ENCODE results near the gene ELL.
A peak's percentile ranks its signal among the peaks of the same experiment; 100 is the strongest.

Gene ELL

DNA sequence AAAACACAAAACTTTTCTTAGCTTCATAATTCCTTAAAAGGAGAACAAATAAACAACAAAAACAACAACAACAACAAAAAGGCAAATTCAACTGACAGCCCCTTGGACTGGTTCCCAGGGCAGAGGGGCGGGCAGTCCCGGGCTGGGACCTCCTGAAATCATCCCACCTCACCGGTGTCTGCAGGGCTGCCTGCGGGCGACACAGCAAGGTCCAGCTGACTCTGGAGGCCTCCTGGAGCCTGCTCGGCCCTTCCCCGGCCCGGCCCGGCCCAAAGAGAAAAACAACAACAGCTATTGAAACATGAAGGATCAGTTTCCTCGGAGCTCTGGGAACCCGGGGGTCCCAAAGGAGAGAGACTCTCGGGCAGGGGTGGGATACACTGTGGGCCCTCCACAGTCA, 78.9 kb downstream of the ELL start:
- H3K27ac ChIP-seq (ENCODE audit: low read depth, low read length): no peak overlapping the region
- H3K4me3 ChIP-seq (ENCODE audit: low read depth, low read length): no peak overlapping the region

DNA sequence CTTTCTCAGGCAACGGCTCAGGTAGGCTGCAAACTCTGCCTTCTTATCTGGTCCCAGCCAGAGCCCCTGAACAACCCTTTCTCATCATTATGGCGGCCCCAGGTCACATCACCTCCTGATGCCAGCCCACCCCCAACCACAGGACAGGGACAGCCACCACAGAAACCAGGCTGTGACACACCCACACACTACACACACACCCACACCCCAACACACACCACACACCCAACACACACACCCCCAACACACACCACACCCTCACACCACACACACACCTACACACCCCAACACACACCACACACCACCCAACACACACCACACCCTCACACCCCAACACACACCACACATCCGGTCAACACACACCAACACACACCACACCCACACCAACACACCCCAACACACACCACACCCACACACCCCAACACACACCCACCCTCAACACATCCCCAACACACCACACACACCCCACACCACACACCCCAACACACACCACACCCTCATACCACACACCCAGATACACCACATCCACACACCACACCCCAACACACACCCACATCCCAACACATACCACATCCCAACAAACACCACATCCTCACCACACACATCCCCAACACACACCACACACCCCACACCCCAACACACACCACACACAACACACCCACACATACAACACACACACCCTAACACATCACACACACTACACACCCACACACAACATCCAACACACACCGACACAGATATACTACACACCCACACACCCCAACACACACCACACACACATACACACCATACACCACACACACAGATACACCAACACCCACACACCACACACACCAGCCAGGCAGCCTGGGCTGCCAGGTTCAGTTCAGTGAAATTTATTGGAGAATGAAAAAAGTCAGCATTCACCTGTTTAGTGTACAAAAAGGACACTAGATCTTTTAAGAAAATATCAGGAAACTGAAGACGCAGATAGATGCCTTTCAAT, 79.8 kb downstream of the ELL start:
- no peak overlapping the region for H3K9ac ChIP-seq (ENCODE audit: low read length)
- peaks cover 28% of the 10 kb centered on the region for H3K36me3 ChIP-seq (ENCODE audit: control insufficient read depth, insufficient read depth, low read length)
- H3K27ac ChIP-seq (ENCODE audit: low read depth, low read length): no peak overlapping the region
- H3K4me1 ChIP-seq (ENCODE audit: control insufficient read depth, insufficient read depth, low read length): peaks cover 22% of the 10 kb centered on the region
- H3K4me3 ChIP-seq (ENCODE audit: low read depth, low read length): no peak overlapping the region
- H3K9me3 ChIP-seq (ENCODE audit: control insufficient read depth, insufficient read depth, low read depth, low read length): no peaks in the 10 kb centered on the region
- H3K27me3 ChIP-seq (ENCODE audit: control insufficient read depth, insufficient read depth, low read length): no peaks in the 10 kb centered on the region

More for the DNA sequence above, 78.9 kb downstream of the ELL start:
- peaks cover 22% of the 10 kb centered on the region for H3K4me1 ChIP-seq (ENCODE audit: control insufficient read depth, insufficient read depth, low read length)
- H3K36me3 ChIP-seq (ENCODE audit: control insufficient read depth, insufficient read depth, low read length): peaks cover 31% of the 10 kb centered on the region
- no peak overlapping the region for H3K9ac ChIP-seq (ENCODE audit: low read length)
- no peaks in the 10 kb centered on the region for H3K27me3 ChIP-seq (ENCODE audit: control insufficient read depth, insufficient read depth, low read length)
- H3K9me3 ChIP-seq (ENCODE audit: control insufficient read depth, insufficient read depth, low read depth, low read length): no peaks in the 10 kb centered on the region

DNA sequence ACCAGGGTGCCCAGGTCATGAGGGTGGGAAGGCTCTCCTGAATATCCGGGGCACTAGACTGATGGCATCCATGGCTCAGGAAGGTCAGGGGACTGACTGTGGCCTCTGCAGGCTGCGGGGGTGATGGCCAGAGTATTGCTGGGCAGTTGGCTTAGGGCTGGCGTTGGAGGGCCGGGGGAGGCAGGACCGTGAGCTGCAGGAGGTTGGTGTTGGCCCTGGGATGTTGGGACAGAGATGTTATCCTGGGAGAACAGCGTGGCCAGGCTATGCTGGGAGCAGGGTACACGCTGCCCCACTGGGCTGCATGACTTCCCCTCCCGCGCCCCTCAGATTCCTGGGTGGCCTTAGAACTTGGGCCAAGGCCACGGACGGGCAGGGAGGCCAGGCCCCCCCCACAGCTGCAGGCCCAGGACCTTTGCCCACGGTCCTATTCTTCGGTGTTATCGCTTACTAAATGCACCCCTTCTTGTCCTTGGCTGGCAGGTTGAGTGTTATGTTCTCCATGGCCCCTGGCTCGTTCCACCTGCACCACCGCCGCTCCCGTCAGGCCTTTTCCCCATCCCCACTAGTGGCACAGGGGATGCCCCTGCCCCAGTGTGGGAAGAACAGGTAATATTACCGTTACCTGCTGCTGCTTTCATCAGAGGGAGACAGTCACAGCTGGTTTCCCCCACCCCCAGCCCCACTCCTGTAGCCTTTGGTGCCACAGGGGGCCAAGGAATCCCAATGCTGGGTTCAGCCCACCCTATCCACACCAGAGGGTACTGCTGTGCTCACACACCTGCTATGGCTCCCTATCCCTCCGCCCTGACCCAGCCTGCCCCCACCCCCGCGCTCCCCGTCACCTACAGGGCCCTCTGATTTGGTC, 80.7 kb downstream of the ELL start:
- Histone ChIP-seq H3K9ac (ENCODE audit: low read length) (no peak overlapping the region), H3K27ac (ENCODE audit: low read depth, low read length) (no peak overlapping the region), H3K36me3 (ENCODE audit: control insufficient read depth, insufficient read depth, low read length) (peaks cover 22% of the 10 kb centered on the region)

DNA sequence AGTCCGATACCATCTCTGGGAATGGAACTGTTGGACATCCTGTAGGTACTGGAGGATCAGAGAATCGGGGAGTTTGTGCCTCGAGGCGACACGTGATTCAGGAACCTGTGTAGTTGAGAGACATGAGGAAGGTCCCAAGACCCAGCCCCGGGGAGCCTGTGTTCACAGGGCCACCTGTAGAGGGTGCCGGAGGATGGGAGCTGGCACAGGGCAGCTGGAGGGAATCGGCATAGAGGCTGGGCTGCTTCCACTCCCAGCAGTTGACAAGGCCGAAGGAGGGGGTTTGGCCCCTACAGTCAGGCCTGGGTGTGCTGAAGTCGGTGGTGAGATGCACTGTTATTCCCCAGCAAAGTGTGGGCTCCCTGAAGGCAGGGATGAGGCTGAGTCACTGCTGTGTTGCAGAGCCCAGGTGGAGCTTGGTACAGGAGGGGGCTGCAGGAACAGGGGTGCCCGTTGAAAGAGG, 81.4 kb downstream of the ELL start:
- no peaks in the 10 kb centered on the region for H3K27me3 ChIP-seq (ENCODE audit: control insufficient read depth, insufficient read depth, low read length)
- no peaks in the 10 kb centered on the region for H3K9me3 ChIP-seq (ENCODE audit: control insufficient read depth, insufficient read depth, low read depth, low read length)
- no peak overlapping the region for H3K27ac ChIP-seq (ENCODE audit: low read depth, low read length)
- H3K9ac ChIP-seq (ENCODE audit: low read length): no peak overlapping the region
- peaks cover 28% of the 10 kb centered on the region for H3K4me1 ChIP-seq (ENCODE audit: control insufficient read depth, insufficient read depth, low read length)
- no peak overlapping the region for H3K4me3 ChIP-seq (ENCODE audit: low read depth, low read length)
- H3K36me3 ChIP-seq (ENCODE audit: control insufficient read depth, insufficient read depth, low read length): peaks cover 22% of the 10 kb centered on the region

More for the DNA sequence above, 80.7 kb downstream of the ELL start:
- Histone ChIP-seq H3K4me1 (ENCODE audit: control insufficient read depth, insufficient read depth, low read length) (peaks cover 27% of the 10 kb centered on the region), H3K4me3 (ENCODE audit: low read depth, low read length) (no peak overlapping the region), H3K9me3 (ENCODE audit: control insufficient read depth, insufficient read depth, low read depth, low read length) (no peaks in the 10 kb centered on the region), H3K27me3 (ENCODE audit: control insufficient read depth, insufficient read depth, low read length) (no peaks in the 10 kb centered on the region)

DNA sequence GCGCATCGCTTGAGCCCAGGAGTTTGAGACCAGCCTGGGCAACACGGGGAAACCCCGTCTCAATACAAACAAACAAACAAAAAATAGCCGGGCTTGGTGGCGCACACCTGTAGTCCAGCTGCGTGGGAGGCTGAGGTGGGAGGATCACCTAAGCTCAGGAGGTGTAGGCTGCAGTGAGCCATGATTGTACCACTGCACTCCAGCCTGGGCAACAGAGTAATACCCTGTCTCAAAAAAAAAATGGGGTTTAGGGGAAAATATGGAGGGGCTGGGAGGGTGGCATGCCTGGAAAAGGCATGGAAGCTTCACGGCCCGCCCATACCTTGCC, 82.0 kb downstream of the ELL start:
- Histone ChIP-seq H3K4me1 (ENCODE audit: control insufficient read depth, insufficient read depth, low read length) (peaks cover 28% of the 10 kb centered on the region), H3K27ac (ENCODE audit: low read depth, low read length) (no peak overlapping the region), H3K36me3 (ENCODE audit: control insufficient read depth, insufficient read depth, low read length) (peaks cover 26% of the 10 kb centered on the region), H3K4me3 (ENCODE audit: low read depth, low read length) (no peak overlapping the region), H3K27me3 (ENCODE audit: control insufficient read depth, insufficient read depth, low read length) (no peaks in the 10 kb centered on the region), H3K9me3 (ENCODE audit: control insufficient read depth, insufficient read depth, low read depth, low read length) (no peaks in the 10 kb centered on the region), H3K9ac (ENCODE audit: low read length) (peak overlapping the region; percentile 27)

DNA sequence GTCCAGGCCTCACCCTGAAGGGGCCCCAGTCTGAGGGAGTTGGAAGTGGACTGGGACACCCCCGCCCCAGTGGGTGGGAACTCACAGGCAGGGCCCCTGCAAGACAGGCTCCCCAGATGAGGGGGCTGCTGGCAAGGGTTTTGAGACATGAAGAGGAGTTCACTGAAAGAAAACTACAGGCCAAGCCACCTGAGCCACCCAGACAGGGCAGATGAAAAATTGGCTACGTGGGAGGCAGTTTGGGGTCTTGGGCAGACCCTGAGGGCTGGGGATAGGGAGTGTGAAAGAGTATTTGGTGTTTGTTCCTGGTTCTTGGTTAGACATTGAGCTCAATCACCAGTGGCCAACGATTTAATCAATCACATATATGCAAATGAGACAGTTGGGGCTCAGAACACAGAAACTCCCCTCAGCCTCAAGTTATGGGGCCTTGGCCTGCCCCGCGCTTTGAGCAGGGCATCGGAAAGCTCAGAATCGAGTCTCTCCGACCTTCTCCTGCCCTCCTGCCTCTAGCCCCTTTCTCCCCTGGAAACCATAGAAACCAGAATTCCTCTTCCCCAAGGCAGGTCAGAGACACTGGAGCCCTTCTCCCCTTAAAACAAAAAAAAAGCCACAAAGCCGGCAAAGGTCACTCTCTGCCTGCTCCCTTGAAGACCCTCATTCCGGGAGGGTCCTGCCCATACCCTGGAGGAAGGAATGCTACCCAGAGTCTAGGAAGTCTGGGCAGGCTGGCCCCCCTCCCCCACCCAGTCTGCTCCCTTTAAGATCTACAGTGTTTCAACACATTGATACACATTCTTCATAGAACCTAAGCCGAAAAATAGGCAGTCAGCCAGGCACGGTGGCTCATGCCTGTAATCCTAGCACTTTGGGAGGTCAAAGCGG, 82.6 kb downstream of the ELL start:
- Histone ChIP-seq H3K4me3 (ENCODE audit: low read depth, low read length) (peak overlapping the region; percentile 88; the same call in 1 of the 2 replicates), H3K27ac (ENCODE audit: low read depth, low read length) (peak overlapping the region; percentile 40; the same call in 1 of the 2 replicates), H3K4me1 (ENCODE audit: control insufficient read depth, insufficient read depth, low read length) (peaks cover 31% of the 10 kb centered on the region), H3K36me3 (ENCODE audit: control insufficient read depth, insufficient read depth, low read length) (peaks cover 23% of the 10 kb centered on the region), H3K9me3 (ENCODE audit: control insufficient read depth, insufficient read depth, low read depth, low read length) (no peaks in the 10 kb centered on the region), H3K9ac (ENCODE audit: low read length) (peak overlapping the region; percentile 27), H3K27me3 (ENCODE audit: control insufficient read depth, insufficient read depth, low read length) (no peaks in the 10 kb centered on the region)

DNA sequence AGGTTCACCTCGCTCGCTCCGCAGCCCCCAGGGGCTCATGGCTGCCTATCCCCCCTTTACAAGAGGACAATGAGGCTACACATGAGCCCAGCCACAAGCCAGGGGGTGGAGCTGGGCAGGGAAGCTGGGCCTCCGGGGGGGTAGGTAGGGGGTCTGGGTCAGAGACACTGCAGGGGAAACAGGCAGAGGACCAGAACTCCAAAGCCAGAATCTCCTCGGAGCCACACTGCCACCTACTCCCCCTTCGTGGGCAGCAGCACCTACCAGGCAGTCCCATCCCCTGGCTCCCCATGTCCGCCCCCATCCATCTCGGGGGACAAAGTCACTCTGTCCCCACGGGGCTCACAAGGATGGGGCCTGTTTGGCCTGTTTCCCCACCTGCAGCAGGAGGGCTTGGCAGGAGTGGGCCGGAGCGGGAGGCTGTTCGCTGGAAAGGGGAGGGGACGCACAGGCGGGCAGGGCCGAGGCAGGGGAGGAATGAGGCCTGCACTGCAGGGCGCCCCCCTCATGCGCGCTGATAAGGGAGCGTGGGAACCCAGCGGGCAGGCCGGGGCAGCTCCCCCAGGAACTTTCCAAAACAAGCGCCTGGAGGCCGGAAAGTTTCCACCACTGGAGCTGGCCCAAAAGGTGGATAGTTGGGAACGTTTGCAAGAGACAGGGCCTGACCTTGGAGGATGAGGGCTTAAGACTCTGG, 83.4 kb downstream of the ELL start:
- peak overlapping the region; percentile 88 for H3K4me3 ChIP-seq (ENCODE audit: low read depth, low read length)
- peak overlapping the region; percentile 62 for H3K9ac ChIP-seq (ENCODE audit: low read length)

DNA sequence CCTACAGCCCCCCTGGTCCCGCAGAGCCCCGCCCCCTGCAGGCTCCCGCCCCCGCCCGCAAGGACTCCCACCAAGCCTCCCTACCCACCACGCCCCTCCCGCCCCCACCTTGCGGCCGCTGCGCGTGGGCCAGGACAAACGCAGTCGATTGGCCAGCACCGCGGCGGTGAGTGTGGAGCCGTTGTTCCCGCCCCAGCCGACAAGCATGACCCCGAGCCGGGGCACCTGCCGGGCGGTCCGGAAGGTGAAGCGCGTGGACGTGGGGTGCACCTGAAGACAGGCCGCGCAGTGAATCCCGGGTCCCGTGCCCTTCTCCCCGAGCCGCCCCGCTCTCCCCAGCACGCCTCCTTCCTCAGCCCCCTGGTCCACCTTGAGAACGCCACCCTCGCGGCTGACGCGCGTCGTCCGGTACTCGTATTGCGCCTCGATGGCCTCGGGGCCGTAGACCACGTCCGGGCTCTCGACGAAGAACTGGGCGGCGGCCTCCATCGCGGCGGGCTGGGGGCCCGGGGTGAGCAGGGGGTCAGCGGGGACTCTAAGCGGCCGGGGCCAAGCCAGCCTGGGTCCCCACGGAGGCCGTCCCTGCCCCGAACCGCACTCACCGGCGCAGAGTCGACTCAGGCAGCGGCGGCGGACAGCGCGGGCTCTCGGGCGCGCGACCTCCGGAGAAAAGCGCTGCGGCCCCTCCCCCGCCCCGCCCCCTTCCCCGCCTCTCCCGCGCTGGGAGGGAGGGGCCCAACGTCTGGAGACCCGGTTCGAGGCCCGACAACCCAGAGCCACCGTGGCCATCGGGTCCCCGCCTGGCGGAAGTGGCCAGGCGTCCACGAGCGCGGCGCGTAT, 84.2 kb downstream of the ELL start, which contains the start of gene ISYNA1:
ISYNA1 (minus strand) TSS at position 643 of the 840 bp plus-strand sequence; CDS start at position 489, 154 bp downstream.
- H3K4me1 ChIP-seq (ENCODE audit: control insufficient read depth, insufficient read depth, low read length): peaks cover 39% of the 10 kb centered on the region
- peak within 1 kb of the TSS; percentile 88 for H3K4me3 ChIP-seq (ENCODE audit: low read depth, low read length)
- H3K27ac ChIP-seq (ENCODE audit: low read depth, low read length): peak within 1 kb of the TSS; percentile 64; the same call in 1 of the 2 replicates
- peaks cover 20% of the 10 kb centered on the region for H3K36me3 ChIP-seq (ENCODE audit: control insufficient read depth, insufficient read depth, low read length)
- no peaks in the 10 kb centered on the region for H3K27me3 ChIP-seq (ENCODE audit: control insufficient read depth, insufficient read depth, low read length)
- H3K9me3 ChIP-seq (ENCODE audit: control insufficient read depth, insufficient read depth, low read depth, low read length): no peaks in the 10 kb centered on the region
- peak within 1 kb of the TSS; percentile 68 for H3K9ac ChIP-seq (ENCODE audit: low read length)

More for the DNA sequence above, 83.4 kb downstream of the ELL start:
- Histone ChIP-seq H3K27me3 (ENCODE audit: control insufficient read depth, insufficient read depth, low read length) (no peaks in the 10 kb centered on the region), H3K27ac (ENCODE audit: low read depth, low read length) (peak overlapping the region; percentile 40; the same call in 1 of the 2 replicates), H3K36me3 (ENCODE audit: control insufficient read depth, insufficient read depth, low read length) (peaks cover 20% of the 10 kb centered on the region), H3K4me1 (ENCODE audit: control insufficient read depth, insufficient read depth, low read length) (peaks cover 34% of the 10 kb centered on the region), H3K9me3 (ENCODE audit: control insufficient read depth, insufficient read depth, low read depth, low read length) (no peaks in the 10 kb centered on the region)

DNA sequence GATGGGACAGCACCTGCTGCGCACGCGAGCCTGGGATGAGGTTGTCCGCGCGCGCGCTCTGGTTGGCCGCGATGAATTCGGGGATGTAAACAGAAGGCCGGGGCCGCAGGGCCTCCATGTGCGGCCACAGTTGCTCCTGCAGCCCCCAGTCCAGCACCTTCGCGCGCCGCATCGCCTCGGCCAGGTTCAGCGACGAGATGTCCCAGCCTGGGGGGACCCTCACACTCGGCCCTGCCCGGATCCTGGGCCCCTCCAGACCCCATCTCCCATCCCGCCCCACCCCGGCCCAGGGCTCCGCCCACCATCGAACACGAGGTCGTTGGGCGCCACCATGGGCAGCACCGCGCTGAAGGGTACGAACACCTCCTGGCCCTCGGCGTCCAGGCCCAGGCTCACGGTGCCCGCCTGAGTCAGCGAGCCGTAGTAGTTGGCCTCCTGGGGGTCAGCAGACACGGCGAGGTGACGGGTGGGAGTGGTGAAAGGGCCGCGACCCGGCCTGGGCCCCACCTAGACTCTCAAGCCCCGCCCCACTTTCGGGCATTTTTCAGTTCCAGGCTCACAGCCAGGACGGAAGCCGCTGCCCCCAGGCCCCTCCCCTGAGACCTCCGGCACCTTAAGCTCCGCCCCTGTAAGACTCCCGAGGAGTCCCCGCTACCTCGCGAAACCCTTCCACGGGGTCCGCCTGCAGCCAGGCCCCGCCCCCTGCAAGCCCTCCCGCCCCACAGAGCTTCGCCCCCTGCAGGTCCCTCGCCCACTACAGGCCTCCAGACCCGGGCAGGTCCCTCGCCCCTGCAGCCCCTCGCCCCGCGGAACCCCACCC, 85.0 kb downstream of the ELL start:
- peaks cover 20% of the 10 kb centered on the region for H3K36me3 ChIP-seq (ENCODE audit: control insufficient read depth, insufficient read depth, low read length)
- H3K4me3 ChIP-seq (ENCODE audit: low read depth, low read length): peak overlapping the region; percentile 88
- peak overlapping the region; percentile 68 for H3K9ac ChIP-seq (ENCODE audit: low read length)
- H3K27ac ChIP-seq (ENCODE audit: low read depth, low read length): peak overlapping the region; percentile 64; the same call in 1 of the 2 replicates
- no peaks in the 10 kb centered on the region for H3K9me3 ChIP-seq (ENCODE audit: control insufficient read depth, insufficient read depth, low read depth, low read length)
- peaks cover 46% of the 10 kb centered on the region for H3K4me1 ChIP-seq (ENCODE audit: control insufficient read depth, insufficient read depth, low read length)
- no peaks in the 10 kb centered on the region for H3K27me3 ChIP-seq (ENCODE audit: control insufficient read depth, insufficient read depth, low read length)
